HK-2 (cell line): ENCODE data around the gene TGFB1I1.
"Not testable (repeated sequence)": the region's sequence is repeated elsewhere in the genome, so short reads cannot be mapped to it uniquely, and the experiment has no call there.

Source experiments
- DNase-seq: peaks from one replicate; pipeline ENCODE4 v3.0.0-alpha.2; 2018; ENCODE audit not compliant: unreplicated experiment

The TGFB1I1 gene

DNA sequence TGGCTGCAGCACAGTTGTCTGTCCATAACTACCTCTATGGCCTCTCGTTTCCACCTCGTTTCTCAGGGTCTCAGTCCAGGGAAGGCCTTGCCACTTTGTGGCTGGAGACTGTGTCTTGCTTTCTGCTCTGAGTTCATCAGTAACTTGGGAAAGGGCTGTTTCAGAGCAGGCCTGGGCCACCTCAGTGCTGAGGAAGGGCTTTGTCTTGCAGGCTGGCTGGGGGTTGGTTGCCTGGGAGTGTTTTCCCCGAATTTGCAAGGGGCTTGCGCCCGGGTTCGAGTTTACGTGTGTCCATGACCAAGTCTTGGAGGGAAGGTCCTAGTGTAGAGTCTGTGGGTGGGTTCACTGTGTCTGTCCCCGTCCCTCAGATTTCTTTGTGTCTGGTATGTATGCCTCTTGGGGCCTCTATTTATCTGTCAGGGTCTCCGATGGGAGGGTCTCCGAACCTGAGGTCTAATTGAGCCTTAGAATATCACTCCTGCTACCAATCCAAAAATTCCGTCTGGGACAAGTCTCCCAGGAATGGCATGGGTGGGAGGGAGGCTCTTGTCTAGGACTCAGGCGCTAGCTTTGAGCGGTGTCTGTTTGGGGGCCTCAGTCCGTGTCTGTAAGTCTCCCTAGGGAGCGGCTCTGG lies 594 bp upstream of the TGFB1I1 start:
- no peak for DNase-seq

DNA sequence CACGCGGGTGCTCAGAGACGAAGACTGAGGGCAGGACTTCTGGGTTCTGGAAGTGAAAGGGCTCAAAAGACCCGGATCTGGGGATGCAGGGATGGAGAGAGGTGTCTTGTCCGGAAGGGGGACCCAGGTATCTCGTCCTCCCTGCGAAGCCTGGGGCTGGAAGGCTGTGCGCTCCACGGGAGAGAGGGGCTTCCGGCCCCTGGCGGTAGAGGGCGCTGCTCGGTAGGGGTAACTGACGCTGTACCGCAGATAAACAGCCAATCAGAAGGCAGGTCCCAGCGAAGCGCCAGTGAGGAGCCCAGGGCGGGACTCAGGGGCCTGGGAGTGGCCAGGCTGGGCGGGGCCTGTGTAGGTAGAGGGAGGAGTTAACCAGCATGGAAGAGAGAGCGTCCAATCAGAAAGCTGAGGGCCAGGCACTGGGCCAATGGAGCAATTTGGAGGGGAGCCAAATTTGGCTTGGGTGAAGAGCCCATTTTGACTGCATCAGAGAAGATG lies 804 bp downstream of the TGFB1I1 start:
- DNase-seq = peak; percentile 95

DNA sequence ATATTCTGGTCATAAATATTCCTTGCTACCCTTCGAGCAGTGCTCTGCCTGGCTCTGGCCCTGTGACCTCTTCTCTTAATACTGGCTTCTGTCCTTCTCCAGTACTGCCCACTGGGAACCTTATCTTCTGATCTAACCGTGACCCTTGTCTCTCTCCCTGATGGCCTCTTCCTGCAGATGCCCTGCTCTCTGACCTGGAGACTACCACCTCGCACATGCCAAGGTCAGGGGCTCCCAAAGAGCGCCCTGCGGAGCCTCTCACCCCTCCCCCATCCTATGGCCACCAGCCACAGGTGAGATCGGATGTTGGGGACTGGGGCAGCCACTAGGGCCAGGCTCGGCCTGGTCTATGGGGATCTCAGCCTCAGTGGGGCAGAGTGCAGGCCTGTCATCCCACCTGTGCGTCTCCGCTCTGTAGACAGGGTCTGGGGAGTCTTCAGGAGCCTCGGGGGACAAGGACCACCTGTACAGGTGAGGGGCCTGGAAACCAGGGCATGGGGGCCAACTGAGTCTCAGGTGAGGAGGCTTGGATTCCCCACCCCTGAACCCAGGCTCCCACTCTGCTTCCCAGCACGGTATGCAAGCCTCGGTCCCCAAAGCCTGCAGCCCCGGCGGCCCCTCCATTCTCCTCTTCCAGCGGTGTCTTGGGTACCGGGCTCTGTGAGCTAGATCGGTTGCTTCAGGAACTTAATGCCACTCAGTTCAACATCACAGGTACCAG lies 1.5 kb downstream of the TGFB1I1 start:
- no peak for DNase-seq

DNA sequence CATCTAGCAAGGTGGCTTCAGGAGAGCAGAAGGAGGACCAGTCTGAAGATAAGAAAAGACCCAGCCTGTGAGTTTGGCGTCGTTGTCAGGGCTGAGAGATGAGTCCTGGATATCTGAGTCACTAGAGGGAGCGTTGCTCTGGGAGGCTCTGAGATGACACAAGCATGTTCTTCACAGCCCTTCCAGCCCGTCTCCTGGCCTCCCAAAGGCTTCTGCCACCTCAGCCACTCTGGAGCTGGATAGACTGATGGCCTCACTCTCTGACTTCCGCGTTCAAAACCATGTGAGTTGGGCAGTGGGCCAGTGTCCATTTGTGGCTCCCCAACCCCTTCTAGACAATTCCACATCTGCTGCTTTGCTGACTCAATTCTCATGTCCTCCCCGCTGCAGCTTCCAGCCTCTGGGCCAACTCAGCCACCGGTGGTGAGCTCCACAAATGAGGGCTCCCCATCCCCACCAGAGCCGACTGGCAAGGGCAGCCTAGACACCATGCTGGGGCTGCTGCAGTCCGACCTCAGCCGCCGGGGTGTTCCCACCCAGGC lies 2.3 kb downstream of the TGFB1I1 start:
- DNase-seq = no peak

DNA sequence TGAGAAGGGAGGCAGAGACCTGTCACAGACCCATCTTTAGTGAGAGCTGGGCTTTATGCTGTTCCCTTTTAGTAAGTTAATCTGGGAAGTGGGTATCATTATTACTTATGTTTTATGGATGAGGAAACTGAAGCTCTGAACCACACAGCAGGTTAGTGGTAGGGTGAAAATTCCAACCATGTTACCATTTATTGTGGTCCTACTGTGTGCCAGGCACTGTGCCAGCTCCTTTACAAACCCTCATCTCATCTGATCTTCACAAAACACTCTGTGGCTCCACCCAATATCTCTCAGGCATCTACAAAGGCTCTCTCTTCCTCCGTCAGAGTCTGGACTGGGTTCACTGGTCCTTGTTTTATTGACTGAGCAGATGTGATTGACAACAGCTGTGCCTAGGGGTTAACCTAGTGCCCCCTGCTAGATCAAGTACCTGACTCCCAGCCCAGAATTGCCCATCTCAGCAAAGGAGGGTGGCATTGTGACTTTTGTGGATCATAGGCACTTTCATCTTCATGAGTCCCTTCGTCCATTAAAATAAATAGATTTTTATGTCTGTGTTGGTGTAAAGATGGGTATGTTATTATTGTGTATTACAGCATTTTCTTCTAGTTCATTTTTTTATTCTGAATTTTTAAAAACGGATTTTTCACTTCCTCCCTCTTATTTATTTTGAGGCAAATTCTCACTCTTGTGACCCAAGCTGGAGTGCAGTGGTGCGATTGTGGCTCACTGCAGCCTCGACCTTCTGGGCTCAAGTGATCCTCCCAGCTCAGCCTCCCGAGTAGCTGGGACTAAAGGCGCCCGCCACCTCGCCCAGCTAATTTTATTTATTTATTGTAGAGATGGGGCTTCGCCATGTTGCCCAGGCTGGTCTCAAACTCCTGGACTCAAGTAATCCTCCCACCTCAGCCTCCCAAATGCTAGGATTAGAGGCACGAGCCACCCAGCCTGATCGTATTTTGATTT lies 3.1 kb downstream of the TGFB1I1 start:
- DNase-seq = no peak

DNA sequence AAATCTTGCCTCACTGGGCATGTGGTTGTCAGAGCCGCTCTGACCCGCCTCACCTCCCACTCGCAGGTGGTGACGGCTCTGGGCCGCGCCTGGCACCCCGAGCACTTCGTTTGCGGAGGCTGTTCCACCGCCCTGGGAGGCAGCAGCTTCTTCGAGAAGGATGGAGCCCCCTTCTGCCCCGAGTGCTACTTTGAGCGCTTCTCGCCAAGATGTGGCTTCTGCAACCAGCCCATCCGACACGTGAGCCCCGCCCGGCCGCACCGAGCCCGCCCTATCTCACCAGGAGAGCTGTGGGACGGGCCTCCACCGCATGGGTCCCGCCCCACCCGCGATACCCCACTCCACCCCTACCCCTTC lies 4.0 kb downstream of the TGFB1I1 start:
- no peak for DNase-seq

DNA sequence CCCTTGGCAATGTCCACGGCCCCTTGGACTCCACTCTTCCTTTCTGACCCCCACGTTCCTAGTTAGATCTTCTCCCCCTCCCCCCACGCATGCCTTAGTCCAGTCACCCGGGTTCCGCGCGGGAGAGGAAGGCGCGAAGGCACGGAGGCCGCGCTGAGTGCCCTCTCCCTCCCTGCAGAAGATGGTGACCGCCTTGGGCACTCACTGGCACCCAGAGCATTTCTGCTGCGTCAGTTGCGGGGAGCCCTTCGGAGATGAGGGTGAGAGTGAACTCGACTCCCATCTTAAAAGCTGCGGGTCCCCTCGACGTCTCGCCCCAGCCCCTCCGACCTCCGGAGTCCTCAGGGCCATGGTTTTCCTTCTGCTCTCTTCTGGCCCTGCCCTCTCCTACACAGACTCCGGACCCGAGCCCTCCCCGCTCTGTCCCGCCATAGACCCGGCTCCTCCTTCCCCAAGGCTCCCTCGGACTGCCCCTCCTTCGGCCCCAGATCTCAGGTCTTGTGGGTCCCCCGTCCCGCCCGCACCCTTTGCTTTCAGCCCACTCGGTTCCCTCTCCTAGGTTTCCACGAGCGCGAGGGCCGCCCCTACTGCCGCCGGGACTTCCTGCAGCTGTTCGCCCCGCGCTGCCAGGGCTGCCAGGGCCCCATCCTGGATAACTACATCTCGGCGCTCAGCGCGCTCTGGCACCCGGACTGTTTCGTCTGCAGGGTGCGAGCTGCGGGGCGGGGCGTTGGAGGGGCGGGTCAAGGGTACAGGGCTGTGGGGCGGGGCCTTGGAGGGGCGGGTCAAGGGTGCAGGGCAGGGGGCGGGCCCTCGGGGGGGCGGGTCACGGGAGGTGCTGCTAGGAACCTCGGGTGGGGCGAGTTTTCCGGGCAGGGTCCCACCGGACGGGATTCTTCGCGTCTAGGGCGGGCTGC lies 4.6 kb downstream of the TGFB1I1 start:
- no peak for DNase-seq

DNA sequence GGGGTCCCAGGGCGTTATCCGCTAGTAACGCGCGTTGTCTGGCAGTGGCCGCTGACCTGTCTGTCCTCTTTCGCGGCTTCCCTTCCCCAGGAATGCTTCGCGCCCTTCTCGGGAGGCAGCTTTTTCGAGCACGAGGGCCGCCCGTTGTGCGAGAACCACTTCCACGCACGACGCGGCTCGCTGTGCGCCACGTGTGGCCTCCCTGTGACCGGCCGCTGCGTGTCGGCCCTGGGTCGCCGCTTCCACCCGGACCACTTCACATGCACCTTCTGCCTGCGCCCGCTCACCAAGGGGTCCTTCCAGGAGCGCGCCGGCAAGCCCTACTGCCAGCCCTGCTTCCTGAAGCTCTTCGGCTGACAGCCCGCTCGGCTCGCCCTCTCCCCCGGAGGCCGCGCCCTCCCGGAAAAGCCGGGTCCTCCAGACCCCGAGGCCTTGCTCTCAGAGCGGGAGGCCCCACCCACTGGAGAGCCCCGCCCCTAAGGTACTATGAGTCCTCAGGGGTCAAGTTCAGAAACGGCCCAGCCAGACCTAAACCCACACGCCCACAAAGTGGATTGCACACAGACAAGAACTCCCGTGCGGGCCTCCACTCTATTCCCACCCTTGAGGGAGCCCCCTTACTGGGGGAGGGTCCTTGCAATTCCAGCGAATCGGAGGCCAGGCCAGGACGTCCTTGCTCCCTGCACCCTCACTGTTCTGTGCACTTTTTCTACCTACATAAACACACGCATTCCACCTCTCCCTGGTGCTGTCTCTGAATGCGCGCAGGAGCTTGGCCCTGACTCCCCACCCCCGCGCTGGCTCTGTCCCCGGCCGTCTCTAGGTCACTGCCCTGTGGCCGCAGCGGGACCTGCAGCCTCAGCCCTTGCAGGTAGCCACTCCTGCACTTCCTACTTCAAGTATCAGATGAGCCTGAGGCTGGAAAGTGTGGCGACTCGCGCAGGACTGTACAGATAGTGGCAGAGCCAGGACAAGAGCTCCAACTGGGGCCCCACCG lies 5.6 kb downstream of the TGFB1I1 start:
- DNase-seq = no peak

DNA sequence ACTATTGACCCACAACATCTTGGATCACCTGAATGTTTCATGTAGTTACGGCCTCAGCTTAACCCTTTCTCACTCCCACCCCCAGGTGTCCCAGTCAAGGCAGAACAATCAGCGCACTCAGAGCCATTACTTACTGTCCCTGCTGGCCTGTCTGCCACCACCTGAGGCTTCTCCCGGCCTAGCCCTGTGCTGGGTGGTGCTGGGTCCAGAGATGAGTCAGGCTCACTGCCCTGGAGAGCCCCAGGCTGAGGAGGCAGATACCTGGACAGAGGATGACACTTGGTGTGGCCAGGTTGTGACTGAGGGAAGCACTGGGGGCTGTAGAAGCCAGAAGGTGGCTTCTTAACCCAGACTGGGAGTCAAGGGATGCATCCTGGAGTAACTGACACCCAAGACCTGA lies 7.0 kb downstream of the TGFB1I1 start:
- no peak for DNase-seq

DNA sequence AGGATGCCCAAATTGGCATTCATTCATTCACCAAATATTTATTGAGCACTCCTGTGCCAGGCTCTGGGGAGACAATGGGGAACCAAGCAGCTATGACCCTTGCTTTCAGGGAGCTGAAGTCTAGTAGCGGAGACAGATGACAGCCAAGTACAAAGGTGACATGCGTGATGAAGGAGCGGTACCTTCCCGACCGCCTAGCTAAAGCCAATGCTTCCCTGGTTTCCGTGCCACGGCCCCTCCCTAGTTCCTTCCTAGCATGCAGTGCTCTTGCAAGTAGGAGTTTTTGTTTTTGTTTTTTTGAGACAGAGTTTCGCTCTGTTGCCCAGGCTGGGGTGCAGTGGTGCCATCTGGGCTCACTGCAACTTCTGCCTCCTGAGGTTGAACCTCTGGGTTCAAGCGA lies 7.8 kb downstream of the TGFB1I1 start:
- DNase-seq = no peak

DNA sequence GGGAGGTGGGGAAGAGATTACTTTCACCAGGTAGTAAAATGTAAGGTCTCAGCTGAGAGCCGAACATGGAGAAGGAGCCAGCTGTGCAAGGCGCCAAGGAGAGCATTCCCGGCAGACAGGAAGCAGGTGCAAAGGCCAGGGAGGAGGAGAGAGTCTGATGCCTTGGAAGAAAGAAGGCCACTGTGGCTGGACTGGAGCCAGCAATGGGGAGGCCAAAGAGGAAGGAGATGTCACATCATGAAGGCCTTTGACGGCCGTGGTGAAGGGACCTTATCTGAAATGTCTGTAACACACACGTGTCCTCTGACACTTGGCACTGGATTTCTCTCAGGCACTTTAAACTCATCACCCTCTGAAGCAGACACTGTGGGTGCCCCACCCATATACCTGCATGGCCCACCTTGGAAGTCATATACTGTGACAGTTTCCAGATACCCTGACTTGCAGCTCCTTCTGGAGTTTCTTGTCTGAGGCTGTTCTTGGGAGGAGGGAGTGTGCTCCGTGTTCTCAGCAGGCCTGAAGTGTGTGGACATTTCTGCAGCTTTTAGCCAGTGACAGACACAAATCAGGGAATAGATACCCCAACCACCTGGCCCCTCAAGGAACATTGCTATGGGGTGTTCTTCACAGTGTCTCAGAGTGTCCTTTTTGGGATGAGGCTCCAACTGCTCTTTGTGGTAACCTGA lies 9.0 kb downstream of the TGFB1I1 start:
- DNase-seq = no peak

DNA sequence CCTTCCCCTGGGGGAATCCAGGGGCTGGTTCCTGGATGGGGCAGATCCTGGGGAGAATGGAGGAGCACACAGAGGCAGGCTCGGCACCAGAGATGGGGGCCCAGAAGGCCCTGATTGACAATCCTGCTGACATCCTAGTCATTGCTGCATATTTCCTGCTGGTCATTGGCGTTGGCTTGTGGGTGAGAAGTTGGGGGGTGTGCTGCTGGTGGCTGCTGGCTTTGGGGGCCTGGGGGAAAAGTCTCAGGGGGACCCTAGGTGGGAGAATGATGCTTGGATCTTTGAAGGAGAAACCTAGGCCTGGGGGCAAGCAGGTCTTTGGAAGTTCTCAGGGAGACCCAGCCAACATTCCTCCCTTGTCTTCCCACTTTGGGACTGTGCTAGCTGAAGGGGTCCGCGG lies 11.1 kb downstream of the TGFB1I1 start, which contains the start of gene SLC5A2:
Gene SLC5A2 (plus strand): TSS at position 43 of the 400 bp plus-strand sequence. CDS start 14 bp downstream, at position 57.
- no peak for DNase-seq

DNA sequence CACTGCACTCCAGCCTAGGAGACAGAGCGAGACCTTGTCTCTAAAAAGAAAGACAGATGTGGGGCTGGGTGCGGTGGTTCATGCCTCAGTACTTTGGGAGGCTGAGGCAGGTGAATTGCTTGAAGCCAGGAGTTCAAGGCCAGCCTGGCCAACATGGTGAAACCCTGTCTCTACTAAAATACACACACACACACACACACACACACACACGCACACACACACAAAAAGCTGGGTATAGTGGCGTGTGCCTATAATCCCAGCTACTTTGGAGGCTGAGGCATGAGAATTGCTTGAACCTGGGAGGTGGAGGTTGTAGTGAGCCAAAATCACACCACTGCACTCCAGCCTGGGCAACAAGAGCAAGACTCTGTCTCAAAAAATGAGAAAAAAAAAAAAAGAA lies 12.1 kb downstream of the TGFB1I1 start:
- not testable (repeated sequence) for DNase-seq

DNA sequence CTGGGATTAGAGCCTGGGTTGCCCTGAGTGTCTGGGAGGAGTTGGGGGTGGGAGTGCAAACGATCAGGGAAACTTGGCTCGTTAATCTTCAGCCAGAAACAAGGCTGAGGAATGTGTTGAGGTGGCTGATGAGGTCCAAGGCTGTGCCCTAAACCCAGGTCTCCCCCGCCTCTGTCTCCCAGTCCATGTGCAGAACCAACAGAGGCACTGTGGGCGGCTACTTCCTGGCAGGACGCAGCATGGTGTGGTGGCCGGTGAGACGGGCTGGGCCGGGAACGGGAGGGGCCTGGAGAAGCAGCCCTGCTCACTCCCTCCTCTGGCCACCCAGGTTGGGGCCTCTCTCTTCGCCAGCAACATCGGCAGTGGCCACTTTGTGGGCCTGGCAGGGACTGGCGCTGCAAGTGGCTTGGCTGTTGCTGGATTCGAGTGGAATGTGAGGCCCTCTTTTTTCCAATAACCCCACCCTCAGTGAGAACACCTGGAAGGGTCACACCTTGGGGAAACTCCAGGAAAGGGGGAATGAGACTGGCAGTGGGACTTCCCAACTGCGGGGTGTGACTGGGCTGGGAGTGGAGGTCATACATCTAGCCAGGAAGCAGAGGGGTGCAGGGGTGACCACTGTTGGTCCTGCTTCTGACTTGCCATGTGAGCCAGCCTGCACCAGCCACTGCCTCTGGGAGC lies 12.7 kb downstream of the TGFB1I1 start:
- peak; percentile 99 for DNase-seq

DNA sequence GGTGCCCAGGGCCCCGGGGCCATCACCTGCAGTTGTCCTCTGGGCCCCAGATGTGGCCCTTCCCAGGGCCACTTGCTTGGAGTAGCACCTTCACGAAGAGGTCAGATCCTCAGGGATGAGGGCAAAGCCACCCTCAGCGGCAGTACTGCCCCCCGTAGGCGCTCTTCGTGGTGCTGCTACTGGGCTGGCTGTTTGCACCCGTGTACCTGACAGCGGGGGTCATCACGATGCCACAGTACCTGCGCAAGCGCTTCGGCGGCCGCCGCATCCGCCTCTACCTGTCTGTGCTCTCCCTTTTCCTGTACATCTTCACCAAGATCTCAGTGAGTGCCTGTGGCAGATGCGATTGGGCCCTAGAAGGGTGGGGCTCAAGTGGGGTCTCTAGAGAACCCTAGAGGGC lies 13.6 kb downstream of the TGFB1I1 start:
- no peak for DNase-seq

DNA sequence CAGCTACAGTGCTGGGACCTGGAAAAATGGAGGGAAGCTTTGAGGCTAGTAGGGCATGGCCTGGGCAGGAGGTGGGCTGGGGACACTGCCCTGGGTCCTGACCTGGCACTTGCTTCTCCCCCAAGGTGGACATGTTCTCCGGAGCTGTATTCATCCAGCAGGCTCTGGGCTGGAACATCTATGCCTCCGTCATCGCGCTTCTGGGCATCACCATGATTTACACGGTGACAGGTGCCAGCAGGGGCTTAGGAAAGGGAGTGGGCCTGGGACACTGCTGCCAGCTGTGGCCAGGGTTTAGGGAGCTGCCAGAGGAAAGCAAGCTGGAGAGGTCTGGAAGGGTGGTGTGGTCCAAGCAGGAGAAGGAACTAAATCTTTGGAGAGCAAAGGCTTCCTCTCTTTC lies 14.1 kb downstream of the TGFB1I1 start:
- DNase-seq = no peak

DNA sequence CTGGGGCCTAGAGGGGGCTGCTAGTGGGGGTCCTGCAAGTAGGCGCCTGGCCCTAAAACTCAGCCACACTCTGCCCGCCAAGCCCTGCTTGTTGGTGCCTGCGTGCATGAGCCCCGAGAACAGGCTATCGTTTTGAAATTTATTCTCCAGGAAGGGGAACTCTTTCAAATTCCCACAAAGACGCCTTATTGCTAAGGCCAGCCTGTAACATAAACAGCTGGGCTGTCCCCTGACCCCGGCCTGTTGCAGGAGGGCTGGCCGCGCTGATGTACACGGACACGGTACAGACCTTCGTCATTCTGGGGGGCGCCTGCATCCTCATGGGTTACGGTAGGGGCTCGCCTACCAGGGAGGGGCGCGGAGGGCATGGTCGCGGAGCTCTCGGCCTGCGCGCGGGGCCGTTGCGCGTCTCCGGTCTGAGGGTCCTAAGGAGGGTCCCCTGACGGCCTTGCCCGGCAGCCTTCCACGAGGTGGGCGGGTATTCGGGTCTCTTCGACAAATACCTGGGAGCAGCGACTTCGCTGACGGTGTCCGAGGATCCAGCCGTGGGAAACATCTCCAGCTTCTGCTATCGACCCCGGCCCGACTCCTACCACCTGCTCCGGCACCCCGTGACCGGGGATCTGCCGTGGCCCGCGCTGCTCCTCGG lies 15.2 kb downstream of the TGFB1I1 start:
- DNase-seq = no peak
